ENCODE results near the gene FAM163A. TPM values are rescaled to one million over a fixed set of nuclear protein-coding genes. Genes with fewer than 3 reads are reported as not detected.

FAM163A gene
- total and polyA plus RNA-seq, 3 donors from 2014 or later, result 3.5 to 6.6 (median 6.0) TPM

DNA sequence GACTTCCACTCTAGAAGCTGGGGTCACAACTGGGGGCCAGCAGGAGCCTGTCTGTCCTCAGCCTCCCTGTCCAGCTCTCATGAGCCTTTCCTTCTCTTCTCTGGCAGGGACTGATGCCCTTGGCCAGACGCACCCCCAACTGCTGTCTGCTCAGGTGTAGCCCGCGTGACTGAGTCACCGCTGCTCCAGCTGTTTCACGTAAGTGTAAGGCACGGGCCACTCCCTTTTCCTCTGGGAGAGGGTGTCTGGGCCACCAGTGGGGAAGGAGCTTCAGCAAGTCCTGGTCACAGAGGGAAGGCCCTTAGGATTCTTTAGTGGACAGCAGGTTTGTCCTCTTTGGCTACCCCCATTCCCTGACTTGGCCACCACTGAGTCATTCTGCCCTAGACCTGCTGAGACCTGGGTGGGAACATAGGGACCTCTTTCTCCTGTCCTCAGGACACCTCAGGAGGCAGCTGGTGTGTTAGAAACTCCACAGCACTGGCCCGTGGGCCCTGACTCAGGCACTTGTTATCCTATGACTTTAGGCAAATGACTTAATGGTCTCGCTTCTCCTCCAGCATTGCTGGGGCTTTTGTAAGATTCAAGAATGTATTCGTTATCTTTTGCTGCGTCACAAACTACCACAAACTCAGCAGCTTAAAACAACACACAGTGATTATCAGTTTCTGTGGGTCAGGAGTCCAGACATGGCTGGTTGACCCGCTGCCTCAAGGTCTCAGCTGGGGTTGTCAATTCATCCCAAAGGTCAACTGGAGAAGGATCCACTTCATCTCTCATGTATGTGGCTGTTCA, 64.8 kb downstream of the FAM163A start:
- Histone ChIP-seq H3K27me3 (no peaks in the 10 kb centered on the region), H3K4me1 (peaks cover 4% of the 10 kb centered on the region), H3K9me3 (no peaks in the 10 kb centered on the region), H3K36me3 (ENCODE audit: low read depth, missing control alignments) (no peaks in the 10 kb centered on the region), H3K27ac (no peak overlapping the region), H3K4me3 (no peak overlapping the region)
- no peak for TF ChIP-seq POLR2A (IDR thresholded peaks at IDR 0.05)
- TF ChIP-seq, protein P1, sequence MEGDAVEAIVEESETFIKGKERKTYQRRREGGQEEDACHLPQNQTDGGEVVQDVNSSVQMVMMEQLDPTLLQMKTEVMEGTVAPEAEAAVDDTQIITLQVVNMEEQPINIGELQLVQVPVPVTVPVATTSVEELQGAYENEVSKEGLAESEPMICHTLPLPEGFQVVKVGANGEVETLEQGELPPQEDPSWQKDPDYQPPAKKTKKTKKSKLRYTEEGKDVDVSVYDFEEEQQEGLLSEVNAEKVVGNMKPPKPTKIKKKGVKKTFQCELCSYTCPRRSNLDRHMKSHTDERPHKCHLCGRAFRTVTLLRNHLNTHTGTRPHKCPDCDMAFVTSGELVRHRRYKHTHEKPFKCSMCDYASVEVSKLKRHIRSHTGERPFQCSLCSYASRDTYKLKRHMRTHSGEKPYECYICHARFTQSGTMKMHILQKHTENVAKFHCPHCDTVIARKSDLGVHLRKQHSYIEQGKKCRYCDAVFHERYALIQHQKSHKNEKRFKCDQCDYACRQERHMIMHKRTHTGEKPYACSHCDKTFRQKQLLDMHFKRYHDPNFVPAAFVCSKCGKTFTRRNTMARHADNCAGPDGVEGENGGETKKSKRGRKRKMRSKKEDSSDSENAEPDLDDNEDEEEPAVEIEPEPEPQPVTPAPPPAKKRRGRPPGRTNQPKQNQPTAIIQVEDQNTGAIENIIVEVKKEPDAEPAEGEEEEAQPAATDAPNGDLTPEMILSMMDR (IDR thresholded peaks at IDR 0.05), result no peak
- intact Hi-C loops (cut with DNase I; ENCODE audit: low total_unique reads), result no loop called here
- no peak for DNase-seq
- WGBS, 2 donors, result 90 to 93% methylated on average over 11 of the region's 11 CpGs

DNA sequence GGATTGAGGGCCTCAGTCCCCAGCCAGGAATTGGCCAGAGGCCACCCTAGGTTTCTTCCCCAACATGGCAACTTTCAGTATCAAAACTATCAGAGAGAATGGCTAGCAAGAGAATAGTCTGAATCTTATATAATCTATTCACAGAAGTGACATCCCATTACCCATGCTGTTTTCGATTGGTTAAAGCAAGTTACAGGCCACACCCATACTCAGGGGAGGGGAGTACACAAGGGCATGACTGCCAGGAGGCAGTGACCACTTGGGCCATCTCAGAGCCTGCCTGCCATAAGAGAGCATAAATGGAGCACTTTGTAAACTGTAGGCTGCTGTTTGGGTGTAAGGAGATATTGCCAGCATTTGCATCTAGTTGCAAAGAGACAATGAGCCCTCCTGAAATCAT, 65.4 kb downstream of the FAM163A start:
- Histone ChIP-seq H3K4me1 (peaks cover 5% of the 10 kb centered on the region), H3K36me3 (ENCODE audit: low read depth, missing control alignments) (no peaks in the 10 kb centered on the region), H3K9me3 (no peaks in the 10 kb centered on the region), H3K4me3 (no peak overlapping the region), H3K27me3 (no peaks in the 10 kb centered on the region), H3K27ac (no peak overlapping the region)
- intact Hi-C loops (cut with DNase I; ENCODE audit: low total_unique reads), result no loop called here
- no peak for DNase-seq
- WGBS, 2 donors, result 90 to 100% methylated on average over 1 of the region's 1 CpG
- TF ChIP-seq, protein P1 (IDR thresholded peaks at IDR 0.05), result no peak
- no peak for TF ChIP-seq POLR2A (IDR thresholded peaks at IDR 0.05)

DNA sequence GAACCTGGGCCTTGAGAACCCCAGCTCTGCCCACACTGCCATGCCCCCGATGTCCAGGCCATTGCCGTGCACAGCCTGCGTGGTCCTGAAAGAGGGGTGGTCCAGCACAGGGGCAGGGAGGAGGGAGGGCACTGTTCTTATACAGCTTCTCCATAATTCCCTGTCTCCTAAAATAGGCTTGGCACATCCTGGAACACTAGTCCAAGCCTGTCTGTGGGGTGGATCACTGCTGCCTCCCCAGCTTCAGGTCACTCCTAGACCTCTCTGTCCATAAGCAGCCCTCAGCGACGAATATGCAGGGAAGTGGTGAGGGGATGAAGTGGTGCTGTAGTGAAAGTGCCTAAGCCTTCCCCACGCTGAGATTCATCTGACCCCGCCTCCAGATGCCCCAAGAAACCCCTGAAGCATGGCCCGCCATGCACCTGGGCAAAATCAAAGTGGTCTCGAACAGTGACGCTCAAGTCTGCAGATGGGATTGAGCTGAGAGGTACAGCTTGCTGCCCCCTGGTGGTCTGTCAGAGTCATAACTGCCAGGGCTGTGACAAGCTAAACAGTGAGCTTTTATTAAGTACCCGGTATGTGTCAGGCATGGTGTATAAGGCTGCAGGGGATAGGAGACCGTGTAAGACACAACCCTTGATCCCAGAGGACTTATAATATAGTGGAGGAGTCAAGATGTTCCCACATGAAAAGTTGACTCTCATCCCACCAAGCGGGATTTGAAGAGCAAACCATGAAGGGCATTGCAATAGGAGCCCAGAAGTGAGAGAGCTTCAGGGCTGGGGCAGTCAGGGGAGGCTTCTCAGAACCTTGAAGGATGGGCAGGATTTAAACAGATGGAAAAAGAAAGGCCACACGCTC, 66.6 kb downstream of the FAM163A start:
- Histone ChIP-seq H3K36me3 (ENCODE audit: low read depth, missing control alignments) (no peaks in the 10 kb centered on the region), H3K27me3 (no peaks in the 10 kb centered on the region), H3K9me3 (no peaks in the 10 kb centered on the region), H3K4me3 (no peak overlapping the region), H3K27ac (no peak overlapping the region), H3K4me1 (peaks cover 17% of the 10 kb centered on the region)
- peak; percentile 76 for DNase-seq
- intact Hi-C loops (cut with DNase I; ENCODE audit: low total_unique reads), result no loop called here
- TF ChIP-seq, protein P1 (IDR thresholded peaks at IDR 0.05), result peak; percentile 83 to 96 (median 92)
- no peak for TF ChIP-seq POLR2A (IDR thresholded peaks at IDR 0.05)
- WGBS, 2 donors, result 49 to 61% methylated on average over 10 to 14 of the region's 14 CpGs

DNA sequence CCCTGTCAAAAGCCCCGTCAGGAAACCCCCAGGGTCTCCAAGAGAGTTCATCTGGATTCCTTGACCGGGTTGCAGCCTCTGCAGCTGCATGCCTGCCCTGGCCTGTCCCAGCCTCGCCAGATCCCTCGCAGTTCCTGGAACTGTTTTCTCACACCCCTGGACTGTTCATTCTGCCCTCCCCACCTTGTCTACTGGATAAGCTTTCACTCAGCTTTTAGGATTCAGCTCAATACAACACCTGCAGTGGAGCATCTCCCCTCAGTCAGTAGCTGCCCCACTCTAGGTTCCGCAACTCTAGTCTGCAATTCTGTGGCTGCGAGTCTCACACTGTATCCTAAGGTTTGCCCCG, 67.2 kb downstream of the FAM163A start:
- H3K27ac ChIP-seq, result no peak overlapping the region
- WGBS, 2 donors, result 82 to 89% methylated on average over 7 of the region's 7 CpGs
- DNase-seq, result no peak
- H3K36me3 ChIP-seq (ENCODE audit: low read depth, missing control alignments), result no peaks in the 10 kb centered on the region
- H3K27me3 ChIP-seq, result no peaks in the 10 kb centered on the region
- H3K4me1 ChIP-seq, result peaks cover 21% of the 10 kb centered on the region
- H3K9me3 ChIP-seq, result no peaks in the 10 kb centered on the region
- intact Hi-C loops (cut with DNase I; ENCODE audit: low total_unique reads), result no loop called here
- TF ChIP-seq, protein P1 (IDR thresholded peaks at IDR 0.05), result no peak
- TF ChIP-seq POLR2A (IDR thresholded peaks at IDR 0.05), result no peak
- no peak overlapping the region for H3K4me3 ChIP-seq

All from testis (tissue), 3 donors.